ENCODE results near the gene CMBL.
A peak's percentile ranks its signal among the peaks of the same experiment; 100 is the strongest.
"Not testable (repeated sequence)": the region's sequence is repeated elsewhere in the genome, so short reads cannot be mapped to it uniquely, and the experiment has no call there.

CMBL gene

DNA sequence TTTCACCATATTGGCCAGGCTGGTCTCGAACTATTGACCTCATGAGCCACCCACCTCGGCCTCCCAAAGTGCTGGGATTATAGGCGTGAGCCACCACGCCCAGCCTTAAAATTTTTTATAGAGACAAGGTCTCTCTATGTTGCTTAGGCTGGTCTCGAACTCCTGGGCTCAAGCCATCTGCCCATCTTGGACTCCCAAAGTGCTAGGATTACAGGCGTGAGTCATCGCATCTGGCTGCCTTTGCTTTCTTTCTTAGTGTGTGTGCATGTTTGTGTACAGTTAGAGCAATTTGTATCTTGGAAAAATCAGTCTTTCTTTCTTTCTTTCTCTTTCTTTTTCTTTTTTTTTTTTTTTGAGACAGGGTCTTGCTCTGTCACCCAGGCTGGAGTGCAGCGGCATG, 22.3 kb downstream of the CMBL start:
- not testable (repeated sequence) for DNase-seq (ENCODE audit: low read depth in 3 of 3)

- peak; percentile 58 to 68 (median 63) for DNase-seq (ENCODE audit: low read depth in 3 of 3)
Measured at GRCh38 chr5:10283927-10284635, 23.6 kb downstream of the CMBL start.

DNA sequence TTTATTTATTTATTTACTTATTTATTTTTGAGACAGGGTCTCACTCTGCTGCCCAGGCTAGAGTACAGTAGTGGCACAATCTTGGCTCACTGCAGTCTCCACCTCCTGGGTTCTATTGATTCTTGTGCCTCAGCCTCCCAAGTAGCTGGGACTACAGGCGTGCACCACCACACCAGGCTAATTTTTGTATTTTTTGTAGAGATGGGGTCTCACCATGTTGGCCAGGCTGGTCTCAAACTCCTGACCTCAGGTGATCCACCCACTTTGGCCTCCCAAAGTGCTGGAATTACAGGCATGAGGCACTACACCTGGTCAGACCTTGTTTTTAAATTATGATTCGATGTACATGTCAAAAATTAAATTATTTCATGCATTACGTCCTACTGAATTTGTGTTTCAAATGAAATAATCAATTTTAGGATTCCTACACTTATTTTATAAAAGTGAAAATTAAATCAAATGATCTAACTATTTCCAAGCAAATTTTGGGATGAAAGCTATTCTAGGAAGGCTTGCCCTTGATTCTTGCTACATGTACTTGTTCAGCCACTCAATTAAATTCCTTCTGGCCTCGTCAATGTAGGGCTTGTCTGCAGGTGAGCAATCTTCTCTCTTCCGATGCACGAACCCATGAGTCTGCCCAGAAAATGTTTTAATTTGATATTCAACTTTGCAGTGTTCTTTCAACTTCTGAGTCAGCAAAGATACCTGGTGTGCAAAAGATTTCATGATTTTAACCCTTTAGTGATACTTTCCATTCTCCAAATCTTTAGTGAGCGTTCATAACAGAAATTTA, 27.6 kb downstream of the CMBL start:
- no peak for DNase-seq (ENCODE audit: low read depth in 3 of 3)

GRCh38 chr5:10279328-10279727, 28.4 kb downstream of the CMBL start:
- no peak for DNase-seq (ENCODE audit: low read depth in 3 of 3)

DNA sequence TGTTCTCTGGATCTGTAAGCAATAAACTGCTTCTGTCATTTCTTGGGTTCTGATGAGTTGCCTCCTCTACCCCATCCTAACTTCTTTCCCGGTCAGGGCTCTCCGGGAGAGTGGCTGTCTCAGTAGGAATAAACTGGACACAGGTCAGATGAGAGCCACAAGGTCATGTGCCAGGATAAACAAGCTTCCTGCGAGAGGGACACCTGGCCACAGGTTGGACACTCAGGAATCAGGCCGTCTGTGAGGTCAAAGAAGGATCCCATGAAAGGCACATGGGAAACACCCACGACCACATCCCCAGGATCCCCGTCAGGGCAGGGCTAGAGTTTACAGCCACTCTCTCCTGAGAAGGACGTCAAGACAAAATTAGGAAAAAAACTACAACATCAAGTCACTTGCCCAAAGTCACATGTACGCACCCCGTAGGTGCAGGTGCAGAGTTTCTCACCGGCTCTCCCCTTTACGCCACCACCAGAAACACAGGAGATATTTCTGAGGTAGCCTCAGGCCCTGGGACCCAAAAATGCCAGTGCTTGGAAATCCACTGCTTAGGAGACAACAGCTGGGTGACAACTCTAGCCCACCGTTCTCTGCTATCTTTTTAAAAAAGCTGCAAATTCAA, 28.9 kb downstream of the CMBL start:
- DNase-seq (ENCODE audit: low read depth in 3 of 3), result no peak

- DNase-seq (ENCODE audit: low read depth in 3 of 3), result no peak
Measured at GRCh38 chr5:10277773-10278630, 29.7 kb downstream of the CMBL start.

DNA sequence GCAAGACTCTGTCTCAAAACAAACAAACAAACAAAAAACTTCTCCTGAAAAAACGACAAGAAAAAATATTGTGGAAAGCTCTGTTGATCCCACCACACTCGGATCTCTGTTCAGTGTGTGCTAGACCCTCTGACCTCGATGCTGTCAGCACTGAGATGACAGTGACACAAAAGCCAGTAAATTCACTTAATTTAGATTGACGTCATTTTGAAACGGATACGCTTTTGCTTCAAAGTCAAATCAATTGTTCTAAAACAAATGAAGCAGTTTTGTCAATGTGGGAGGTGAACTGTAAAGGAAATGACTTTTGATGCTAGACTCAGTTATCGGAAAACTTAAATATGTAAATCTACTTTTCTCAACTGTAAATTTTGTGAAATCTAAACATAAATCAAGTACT, 31.0 kb downstream of the CMBL start:
- DNase-seq (ENCODE audit: low read depth in 3 of 3), result no peak

- DNase-seq (ENCODE audit: low read depth in 3 of 3), result no peak
Measured at GRCh38 chr5:10275991-10276390, 31.7 kb downstream of the CMBL start.

DNA sequence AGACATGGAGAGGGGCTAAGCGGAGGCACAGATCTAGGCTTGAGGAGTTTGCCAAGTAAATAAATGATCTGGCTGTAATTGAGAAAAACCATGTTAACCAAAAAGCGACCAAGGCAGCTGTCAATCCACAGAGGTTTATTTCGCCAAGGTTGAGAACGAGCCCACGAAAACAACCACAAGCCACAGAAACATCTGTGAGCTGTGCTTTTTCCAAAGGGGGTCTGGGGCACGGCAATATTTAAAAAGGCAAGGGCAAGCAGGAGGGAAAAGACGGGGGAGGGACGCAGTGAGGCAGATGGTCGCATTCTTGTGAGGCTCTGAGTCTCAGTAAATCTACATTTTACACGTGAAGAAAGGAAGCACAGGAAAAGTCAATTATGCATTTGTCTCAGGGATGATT, 32.2 kb downstream of the CMBL start:
- no peak for DNase-seq (ENCODE audit: low read depth in 3 of 3)

- DNase-seq (ENCODE audit: low read depth in 3 of 3), result not testable (repeated sequence)
Measured at GRCh38 chr5:10272875-10273209, 34.9 kb downstream of the CMBL start.

GRCh38 chr5:10272053-10272874, 35.4 kb downstream of the CMBL start:
- DNase-seq (ENCODE audit: low read depth in 3 of 3), result no peak

GRCh38 chr5:10268100-10268499, 39.6 kb downstream of the CMBL start:
- no peak for DNase-seq (ENCODE audit: low read depth in 3 of 3)

- DNase-seq (ENCODE audit: low read depth in 3 of 3), result no peak
Measured at GRCh38 chr5:10266839-10267238, 40.9 kb downstream of the CMBL start.

GRCh38 chr5:10266137-10266536, 41.6 kb downstream of the CMBL start:
- no peak for DNase-seq (ENCODE audit: low read depth in 3 of 3)

DNA sequence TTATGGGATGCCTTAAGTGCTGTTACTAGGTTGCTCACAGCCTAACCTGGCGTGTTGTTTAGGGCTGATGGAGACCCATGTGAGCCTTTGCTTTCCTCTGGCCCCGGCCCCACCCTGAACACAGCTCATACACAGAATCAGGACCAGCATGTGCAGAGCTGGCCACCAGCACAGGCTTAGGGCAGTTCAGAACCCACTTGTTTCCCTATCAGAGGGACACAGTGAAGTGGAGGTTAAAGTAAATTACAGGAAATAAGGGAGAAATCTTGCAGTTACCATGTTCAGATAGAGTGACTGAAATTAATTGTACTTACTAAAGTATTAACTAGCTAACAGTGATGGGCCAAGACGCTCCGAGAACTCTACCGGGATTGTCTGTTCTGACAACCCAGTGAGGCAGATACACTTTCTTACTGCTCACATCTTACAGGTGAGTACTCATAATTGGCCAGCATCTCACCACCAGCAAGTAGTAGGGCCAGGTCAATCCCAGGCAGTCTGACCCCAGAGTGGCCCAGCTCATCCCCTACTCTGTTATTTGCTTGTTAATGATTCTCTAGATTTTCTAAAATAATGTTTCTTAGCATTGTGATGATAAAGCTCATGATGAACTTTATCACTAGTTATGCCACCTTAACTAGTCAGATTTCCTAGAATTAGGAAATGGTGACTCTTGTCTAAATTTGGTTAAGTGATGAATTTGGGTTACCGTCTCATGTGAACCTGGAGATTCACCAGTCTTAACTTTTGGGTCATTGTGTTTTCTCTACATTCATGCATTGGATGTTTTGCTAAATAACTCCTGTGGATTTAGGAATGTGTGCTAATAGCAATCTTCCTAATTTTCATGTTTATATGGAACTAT, 42.2 kb downstream of the CMBL start:
- no peak for DNase-seq (ENCODE audit: low read depth in 3 of 3)

- DNase-seq (ENCODE audit: low read depth in 3 of 3), result no peak
Measured at GRCh38 chr5:10264604-10265003, 43.1 kb downstream of the CMBL start.

DNA sequence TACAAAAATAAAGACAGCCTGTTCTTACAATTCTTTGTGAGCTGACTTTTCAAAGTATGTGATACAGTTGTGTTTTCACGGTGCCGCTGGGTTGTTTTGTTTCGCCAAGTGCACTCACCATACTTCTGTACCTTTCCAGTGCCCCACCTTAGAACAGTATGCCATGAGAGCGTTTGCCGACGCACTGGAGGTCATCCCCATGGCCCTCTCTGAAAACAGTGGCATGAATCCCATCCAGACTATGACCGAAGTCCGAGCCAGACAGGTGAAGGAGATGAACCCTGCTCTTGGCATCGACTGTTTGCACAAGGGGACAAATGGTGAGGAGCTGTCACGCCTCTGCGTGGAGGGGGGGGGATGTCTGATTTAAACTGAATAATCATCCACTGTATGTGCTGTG, 44.7 kb downstream of the CMBL start:
- no peak for DNase-seq (ENCODE audit: low read depth in 3 of 3)

DNA sequence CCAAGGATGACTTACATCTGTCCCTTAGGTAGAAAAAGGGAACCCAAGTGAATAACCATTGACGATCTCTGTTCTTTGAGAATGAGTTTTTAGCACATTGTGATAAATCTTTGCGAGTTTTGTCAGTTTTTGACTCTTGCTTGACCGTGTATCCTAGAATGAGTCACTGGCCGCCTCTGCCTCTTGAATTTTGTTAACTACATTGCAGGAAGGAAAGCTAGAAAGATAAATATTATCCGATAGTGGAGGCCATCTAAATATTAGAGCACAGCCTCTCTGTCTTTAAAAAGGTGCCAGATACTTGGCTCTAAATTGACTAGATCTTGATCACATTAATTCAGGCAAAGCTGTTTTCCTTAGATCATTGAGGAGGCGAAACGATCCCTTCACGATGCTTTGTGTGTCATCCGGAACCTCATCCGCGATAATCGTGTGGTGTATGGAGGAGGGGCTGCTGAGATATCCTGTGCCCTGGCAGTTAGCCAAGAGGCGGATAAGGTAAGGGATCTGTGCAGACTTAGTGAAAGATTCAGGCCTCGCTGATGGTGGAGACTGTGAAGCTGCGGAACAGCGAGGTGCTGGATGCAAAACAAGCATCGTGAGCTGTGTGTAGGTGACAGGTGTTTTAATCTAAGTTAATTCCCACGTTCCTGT, 45.5 kb downstream of the CMBL start:
- DNase-seq (ENCODE audit: low read depth in 3 of 3), result no peak

DNA sequence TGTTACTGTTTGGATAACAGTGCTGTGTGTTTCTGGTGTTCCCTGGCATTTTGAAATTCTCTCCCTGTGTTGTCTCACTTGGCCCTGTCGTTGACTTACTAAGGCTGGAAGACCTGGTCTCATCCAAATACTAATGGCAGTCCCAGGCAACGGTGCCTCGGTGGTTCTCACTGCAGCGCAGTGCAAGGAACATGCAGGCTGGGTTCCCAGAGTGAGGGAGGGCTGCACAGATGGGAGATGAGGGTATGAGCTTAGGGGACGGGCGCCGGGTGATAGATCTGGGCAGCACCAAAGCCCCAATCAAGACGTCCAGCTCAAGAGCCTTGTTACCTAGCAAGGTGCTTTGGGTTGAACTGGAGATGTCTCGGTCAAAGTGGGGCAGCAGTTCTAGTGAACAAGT, 46.6 kb downstream of the CMBL start:
- no peak for DNase-seq (ENCODE audit: low read depth in 3 of 3)

GRCh38 chr5:10259899-10260298, 47.8 kb downstream of the CMBL start:
- DNase-seq (ENCODE audit: low read depth in 3 of 3), result no peak
